Caco-2 (cell line): ENCODE results near the gene TBATA. TPM values are rescaled to one million over a fixed set of nuclear protein-coding genes. Genes with fewer than 3 reads are reported as not detected.

Source experiments
- BruUV-seq: library from RNA; stranded (reverse); fragments of 400-500 nt; replicated peaks from 2 replicates; lab custom pipeline; 2021; lab: Mats Ljungman, UMichigan
- CTCF ChIA-PET: fragments of 300-600 bp; sonication (Branson Sonifier 250); formaldehyde crosslinking; loops from one replicate; lab custom pipeline; 2022; ENCODE audit warnings: antibody characterized with exemption; lab: Charles Lee
- POLR2A ChIA-PET: fragments of 300-600 bp; sonication (Branson Sonifier 250); formaldehyde crosslinking; loops from one replicate; lab custom pipeline; 2022; ENCODE audit warnings: antibody characterized with exemption; lab: Charles Lee
- DNase-seq, 2 experiments: peaks; one replicate each; pipeline versions ENCODE4 v3.0.0 to v3.0.0-alpha.2; 2020 to 2022
- H3K27me3 ChIP-seq: replicated peaks from 2 replicates; pipeline ENCODE4 v1.6.0; 2011; ENCODE audit warnings: low read length; ENCODE audit not compliant: control insufficient read depth, insufficient read depth
- H3K36me3 ChIP-seq: 2 replicates; pipeline ENCODE4 v1.5.1; 2011; ENCODE audit warnings: low read length; ENCODE audit not compliant: control insufficient read depth, insufficient read depth
- H3K4me1 ChIP-seq: fragments of 250-450 bp; sonication (Bioruptor Pico); 2 replicates; pipeline ENCODE4 v1.5.1; 2020; ENCODE audit warnings: mild to moderate bottlenecking
- H3K4me3 ChIP-seq: 2 replicates; pipeline ENCODE4 v1.5.1; 2011; ENCODE audit warnings: low read depth, mild to moderate bottlenecking, control low read depth, low read length
- H3K9me3 ChIP-seq: fragments of 250-450 bp; sonication (Bioruptor Pico); 2 replicates; pipeline ENCODE4 v1.5.1; 2020; ENCODE audit warnings: mild to moderate bottlenecking, moderate library complexity
- H3K27ac Mint-ChIP-seq: one replicate; pipeline ENCODE4 v1.8.0; 2022; ENCODE audit warnings: mixed read lengths; ENCODE audit not compliant: unreplicated experiment
- H3K27me3 Mint-ChIP-seq: one replicate; pipeline ENCODE4 v1.8.0; 2022; ENCODE audit warnings: mixed read lengths; ENCODE audit not compliant: insufficient read depth, unreplicated experiment
- H3K36me3 Mint-ChIP-seq: one replicate; pipeline ENCODE4 v1.8.0; 2022; ENCODE audit warnings: mild to moderate bottlenecking, mixed read lengths; ENCODE audit not compliant: insufficient read depth, unreplicated experiment
- H3K4me1 Mint-ChIP-seq: one replicate; pipeline ENCODE4 v1.8.0; 2022; ENCODE audit warnings: low read depth, mixed read lengths; ENCODE audit not compliant: unreplicated experiment
- H3K4me3 Mint-ChIP-seq: one replicate; pipeline ENCODE4 v1.8.0; 2022; ENCODE audit warnings: mild to moderate bottlenecking, moderate library complexity, mixed read lengths; ENCODE audit not compliant: unreplicated experiment
- H3K9me3 Mint-ChIP-seq: one replicate; pipeline ENCODE4 v1.8.0; 2022; ENCODE audit warnings: mixed read lengths; ENCODE audit not compliant: unreplicated experiment
- CTCF ChIP-seq, 2 experiments: fragments of 200-600 bp in 1 of 2; IDR thresholded peaks; 1 replicate in 1 of 2; 2 replicates in 1 of 2; pipeline versions ENCODE4 v1.5.1 to v1.8.0; 2011 to 2022; ENCODE audit warnings: antibody characterized with exemption in 1 of 2, control low read depth in 1 of 2, inconsistent platforms in 1 of 2, low read depth in 1 of 2, low read length in 1 of 2, mild to moderate bottlenecking in 1 of 2, moderate library complexity in 1 of 2; ENCODE audit not compliant: insufficient read depth in 1 of 2, severe bottlenecking in 1 of 2, unreplicated experiment in 1 of 2
- intact Hi-C: fragments of 100-400 bp; cut with micrococcal nuclease; formaldehyde crosslinking; loops from one replicate; pipeline ENCODE4 v1.10.0; 2022; ENCODE audit not compliant: unreplicated experiment
- total RNA-seq: library from RNA; stranded (reverse); gene quantifications from 2 replicates; pipeline ENCODE4 v1.2.3, GENCODE V29; 2022

TBATA gene
- total RNA-seq, 1 experiment from 2014 or later, result not detected

GRCh38 chr10:70748305-70748704, 36.9 kb downstream of the TBATA start:
- POLR2A ChIA-PET, result no interaction called here

GRCh38 chr10:70747192-70747965, 37.8 kb downstream of the TBATA start:
- Histone ChIP-seq H3K4me1 (peaks cover 6% of the 10 kb centered on the region; the same call in 1 of the 2 replicates), H3K27me3 (no peaks in the 10 kb centered on the region), H3K36me3 (no peaks in the 10 kb centered on the region), H3K4me3 (no peak overlapping the region), H3K9me3 (peaks cover 6% of the 10 kb centered on the region; the same call in 1 of the 2 replicates)
- H3K4me3 Mint-ChIP-seq, result no peak overlapping the region
- no peaks in the 10 kb centered on the region for H3K36me3 Mint-ChIP-seq
- ChIA-PET CTCF (no interaction called here), POLR2A (no interaction called here)
- no peaks in the 10 kb centered on the region for H3K4me1 Mint-ChIP-seq
- intact Hi-C loops, result no loop called here
- DNase-seq, result no peak
- no TSS peak for BruUV-seq
- peaks cover 11% of the 10 kb centered on the region for H3K9me3 Mint-ChIP-seq
- no peak overlapping the region for H3K27ac Mint-ChIP-seq
- H3K27me3 Mint-ChIP-seq, result no peaks in the 10 kb centered on the region
- TF ChIP-seq CTCF (IDR thresholded peaks at IDR 0.05; ENCODE audit: insufficient read depth in 1 of 2, low read depth in 1 of 2, low read length in 1 of 2, severe bottlenecking in 1 of 2, unreplicated experiment in 1 of 2), result no peak

More at GRCh38 chr10:70748305-70748704, 36.9 kb downstream of the TBATA start:
- Histone ChIP-seq H3K4me3 (no peak overlapping the region), H3K27me3 (no peaks in the 10 kb centered on the region), H3K36me3 (no peaks in the 10 kb centered on the region), H3K4me1 (no peaks in the 10 kb centered on the region), H3K9me3 (peaks cover 6% of the 10 kb centered on the region; the same call in 1 of the 2 replicates)
- Mint-ChIP-seq H3K27ac (no peak overlapping the region), H3K4me1 (no peaks in the 10 kb centered on the region), H3K27me3 (no peaks in the 10 kb centered on the region), H3K9me3 (peaks cover 11% of the 10 kb centered on the region), H3K4me3 (no peak overlapping the region), H3K36me3 (no peaks in the 10 kb centered on the region)
- no peak for DNase-seq
- TF ChIP-seq CTCF (IDR thresholded peaks at IDR 0.05; ENCODE audit: insufficient read depth in 1 of 2, low read depth in 1 of 2, low read length in 1 of 2, severe bottlenecking in 1 of 2, unreplicated experiment in 1 of 2), result no peak
- BruUV-seq, result no TSS peak
- CTCF ChIA-PET, result no interaction called here
- intact Hi-C loops, result no loop called here

- H3K9me3 Mint-ChIP-seq, result peaks cover 11% of the 10 kb centered on the region
- no peaks in the 10 kb centered on the region for H3K36me3 Mint-ChIP-seq
- H3K4me1 ChIP-seq, result peaks cover 7% of the 10 kb centered on the region; the same call in 1 of the 2 replicates
- no peak overlapping the region for H3K4me3 ChIP-seq
- ChIA-PET CTCF (no interaction called here), POLR2A (interaction anchor here (0.5 to 0.6 kb wide), 2 partner anchors 90 to 599 kb away, joined by 3 to 6 read pairs; partner anchors contain the start of gene TYSND1)
- no peaks in the 10 kb centered on the region for H3K36me3 ChIP-seq
- no peaks in the 10 kb centered on the region for H3K27me3 Mint-ChIP-seq
- no TSS peak for BruUV-seq
- intact Hi-C loops, result no loop called here
- peaks cover 6% of the 10 kb centered on the region; the same call in 1 of the 2 replicates for H3K9me3 ChIP-seq
- H3K4me3 Mint-ChIP-seq, result no peak overlapping the region
- H3K27ac Mint-ChIP-seq, result no peak overlapping the region
- H3K4me1 Mint-ChIP-seq, result no peaks in the 10 kb centered on the region
- TF ChIP-seq CTCF (IDR thresholded peaks at IDR 0.05; ENCODE audit: insufficient read depth in 1 of 2, low read depth in 1 of 2, low read length in 1 of 2, severe bottlenecking in 1 of 2, unreplicated experiment in 1 of 2), result no peak
- no peaks in the 10 kb centered on the region for H3K27me3 ChIP-seq
- DNase-seq, result no peak
Measured at GRCh38 chr10:70745555-70745954, 39.6 kb downstream of the TBATA start.
